GM23248 (cell line): Measurements from ENCODE around the gene ASPSCR1.

Experiments
- EZH2 ChIP-seq: fragments of 200-600 bp; sonication (generic); IDR thresholded peaks from 2 replicates; pipeline ENCODE4 v1.6.1; 2018; ENCODE audit warnings: antibody characterized with exemption, mild to moderate bottlenecking; ENCODE audit not compliant: insufficient read depth, poor library complexity, severe bottlenecking
- EZH2phosphoT487 ChIP-seq: fragments of 200-600 bp; sonication (generic); IDR thresholded peaks from 2 replicates; pipeline ENCODE4 v1.6.1; 2018; ENCODE audit warnings: antibody characterized with exemption, moderate library complexity, mild to moderate bottlenecking, low read depth; ENCODE audit not compliant: insufficient read depth

GRCh38 chr17:81983639-81984373, 6.4 kb downstream of the ASPSCR1 start:
- no peak for TF ChIP-seq EZH2
- no peak for TF ChIP-seq EZH2phosphoT487
